ENCODE results near the gene OR1J1.

Gene OR1J1

DNA sequence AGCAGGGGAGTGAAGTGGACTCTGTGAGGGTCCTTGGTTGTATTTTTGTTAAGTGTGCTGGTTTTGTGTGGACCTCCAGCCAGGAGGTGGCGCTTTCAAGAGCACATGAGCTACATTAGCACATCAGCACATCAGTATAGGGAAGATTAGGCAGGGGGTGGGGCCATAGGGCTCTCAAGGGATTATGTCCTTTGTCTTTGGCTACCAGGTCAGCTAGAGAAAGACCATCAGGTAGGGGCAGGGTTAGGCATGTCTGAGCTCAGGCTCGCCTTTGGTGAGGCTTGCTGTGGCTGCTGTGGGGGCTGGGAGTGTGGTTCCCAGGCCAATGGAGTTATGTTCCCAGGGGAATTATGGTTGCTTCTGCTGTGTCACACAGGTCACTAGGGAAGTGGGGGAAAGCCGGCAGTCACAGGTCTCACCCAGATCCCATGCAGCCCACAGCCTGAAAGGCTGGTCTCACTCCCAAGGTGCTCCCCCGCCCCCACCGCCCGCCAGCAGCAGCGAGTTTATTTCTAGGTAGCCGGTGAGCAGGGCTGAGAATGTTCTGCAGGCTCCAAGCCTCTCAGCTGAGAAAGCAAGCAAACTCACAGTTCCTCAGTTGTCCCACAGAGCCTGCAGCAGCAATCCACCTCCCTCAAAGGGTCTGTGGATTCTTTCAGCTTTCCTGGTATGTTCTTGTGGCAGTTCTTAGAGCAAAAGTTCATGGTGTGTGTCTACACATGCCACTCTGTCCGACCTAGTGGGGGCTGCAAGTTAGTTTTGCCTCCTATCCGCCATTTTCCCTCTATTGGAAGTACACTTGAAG lies 13.7 kb downstream of the OR1J1 start:
- peak overlapping the region; percentile 59; the same call in 1 of the 2 replicates for H3K9ac ChIP-seq

DNA sequence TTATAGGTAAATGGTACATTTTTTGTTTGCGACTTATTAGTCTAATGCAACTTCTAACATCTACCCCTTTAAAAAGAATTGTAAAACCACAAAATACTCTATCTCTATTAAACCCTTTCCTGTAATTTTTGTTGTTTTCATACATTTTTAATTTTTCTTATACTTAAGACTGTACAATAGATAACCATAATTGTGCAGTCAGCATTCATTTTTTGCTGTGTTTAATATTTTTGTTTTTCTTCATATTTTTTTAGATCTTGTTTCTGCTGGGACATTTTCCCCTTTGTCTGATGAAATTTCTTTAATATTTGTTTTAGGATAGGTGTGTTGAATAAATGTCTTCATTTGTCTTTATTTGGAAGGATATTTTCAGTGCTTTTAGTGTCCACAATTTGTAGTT lies 19.9 kb downstream of the OR1J1 start:
- no peak overlapping the region for H3K9ac ChIP-seq

More for the DNA sequence above, 13.7 kb downstream of the OR1J1 start:
- Histone ChIP-seq H3K4me1 (ENCODE audit: low read depth, poor library complexity, severe bottlenecking) (peaks cover 11% of the 10 kb centered on the region), H2AFZ (ENCODE audit: low read depth) (peak overlapping the region; percentile 92), H3K36me3 (ENCODE audit: insufficient read depth) (no peaks in the 10 kb centered on the region), H3K27ac (peak overlapping the region; percentile 70), H4K20me1 (ENCODE audit: insufficient read depth) (no peaks in the 10 kb centered on the region), H3K27me3 (ENCODE audit: insufficient read depth, low read depth) (no peaks in the 10 kb centered on the region), H3K79me2 (ENCODE audit: insufficient read depth, low read depth) (no peaks in the 10 kb centered on the region), H3K4me3 (IDR thresholded peaks at IDR 0.05; ENCODE audit: insufficient read depth, low read depth, low read length) (no peak overlapping the region), H3K4me2 (peak overlapping the region; percentile 89)
- TF ChIP-seq, protein P1, sequence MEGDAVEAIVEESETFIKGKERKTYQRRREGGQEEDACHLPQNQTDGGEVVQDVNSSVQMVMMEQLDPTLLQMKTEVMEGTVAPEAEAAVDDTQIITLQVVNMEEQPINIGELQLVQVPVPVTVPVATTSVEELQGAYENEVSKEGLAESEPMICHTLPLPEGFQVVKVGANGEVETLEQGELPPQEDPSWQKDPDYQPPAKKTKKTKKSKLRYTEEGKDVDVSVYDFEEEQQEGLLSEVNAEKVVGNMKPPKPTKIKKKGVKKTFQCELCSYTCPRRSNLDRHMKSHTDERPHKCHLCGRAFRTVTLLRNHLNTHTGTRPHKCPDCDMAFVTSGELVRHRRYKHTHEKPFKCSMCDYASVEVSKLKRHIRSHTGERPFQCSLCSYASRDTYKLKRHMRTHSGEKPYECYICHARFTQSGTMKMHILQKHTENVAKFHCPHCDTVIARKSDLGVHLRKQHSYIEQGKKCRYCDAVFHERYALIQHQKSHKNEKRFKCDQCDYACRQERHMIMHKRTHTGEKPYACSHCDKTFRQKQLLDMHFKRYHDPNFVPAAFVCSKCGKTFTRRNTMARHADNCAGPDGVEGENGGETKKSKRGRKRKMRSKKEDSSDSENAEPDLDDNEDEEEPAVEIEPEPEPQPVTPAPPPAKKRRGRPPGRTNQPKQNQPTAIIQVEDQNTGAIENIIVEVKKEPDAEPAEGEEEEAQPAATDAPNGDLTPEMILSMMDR (conservative IDR thresholded peaks at IDR 0.05; ENCODE audit: low read depth, low read length), result peak; percentile 64

DNA sequence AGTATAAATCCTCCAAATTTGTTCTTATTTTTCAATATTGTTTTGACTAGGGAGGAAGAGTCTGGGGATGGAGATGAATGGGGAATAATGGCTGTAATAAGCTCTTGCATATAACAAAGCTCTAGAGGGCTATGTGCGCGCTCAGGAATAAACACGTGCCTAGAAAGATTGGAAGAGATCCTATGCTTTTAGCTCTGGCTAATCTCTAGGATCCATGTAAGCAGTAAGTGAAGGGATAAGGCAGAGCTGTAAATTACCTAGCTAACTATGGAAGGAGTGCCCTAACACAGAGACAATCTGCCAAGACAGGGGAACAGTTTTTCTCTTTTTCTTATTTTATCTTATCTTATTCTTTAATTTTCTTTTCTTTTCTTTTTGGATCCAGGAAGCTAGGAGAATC lies 21.6 kb downstream of the OR1J1 start:
- Histone ChIP-seq H3K9ac (no peak overlapping the region), H3K4me1 (ENCODE audit: low read depth, poor library complexity, severe bottlenecking) (no peaks in the 10 kb centered on the region), H3K27me3 (ENCODE audit: insufficient read depth, low read depth) (no peaks in the 10 kb centered on the region), H3K27ac (no peak overlapping the region), H3K79me2 (ENCODE audit: insufficient read depth, low read depth) (no peaks in the 10 kb centered on the region), H3K4me2 (no peak overlapping the region), H3K36me3 (ENCODE audit: insufficient read depth) (no peaks in the 10 kb centered on the region), H4K20me1 (ENCODE audit: insufficient read depth) (no peaks in the 10 kb centered on the region), H2AFZ (ENCODE audit: low read depth) (no peak overlapping the region), H3K4me3 (IDR thresholded peaks at IDR 0.05; ENCODE audit: insufficient read depth, low read depth, low read length) (no peak overlapping the region)
- TF ChIP-seq, protein P1 (conservative IDR thresholded peaks at IDR 0.05; ENCODE audit: low read depth, low read length), result no peak

More for the DNA sequence above, 19.9 kb downstream of the OR1J1 start:
- Histone ChIP-seq H3K4me2 (no peak overlapping the region), H2AFZ (ENCODE audit: low read depth) (no peak overlapping the region), H3K4me1 (ENCODE audit: low read depth, poor library complexity, severe bottlenecking) (no peaks in the 10 kb centered on the region), H3K4me3 (IDR thresholded peaks at IDR 0.05; ENCODE audit: insufficient read depth, low read depth, low read length) (no peak overlapping the region), H4K20me1 (ENCODE audit: insufficient read depth) (no peaks in the 10 kb centered on the region), H3K27me3 (ENCODE audit: insufficient read depth, low read depth) (no peaks in the 10 kb centered on the region), H3K36me3 (ENCODE audit: insufficient read depth) (no peaks in the 10 kb centered on the region), H3K27ac (no peak overlapping the region), H3K79me2 (ENCODE audit: insufficient read depth, low read depth) (no peaks in the 10 kb centered on the region)
- TF ChIP-seq, protein P1 (conservative IDR thresholded peaks at IDR 0.05; ENCODE audit: low read depth, low read length), result no peak

DNA sequence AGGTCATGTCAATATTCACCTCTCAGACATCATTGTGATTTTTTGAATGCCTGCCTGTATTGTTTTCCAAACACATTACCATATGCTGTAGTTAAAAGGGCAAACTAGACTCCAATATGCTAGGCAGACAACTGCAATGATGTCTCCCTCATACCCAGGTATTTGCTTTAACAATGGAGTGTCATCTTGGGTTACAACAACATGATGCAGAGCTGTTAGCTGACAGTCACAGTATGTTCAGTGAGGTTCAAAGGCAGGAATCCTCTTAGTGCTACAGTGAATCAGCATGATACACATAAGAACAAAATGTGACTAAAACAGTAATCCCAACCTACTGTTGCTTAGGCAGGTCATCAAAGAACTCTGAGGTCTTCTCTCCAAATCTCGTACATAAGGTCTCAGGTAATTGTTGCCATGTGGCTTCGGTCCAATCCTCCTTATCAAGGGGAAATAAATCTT lies 24.0 kb downstream of the OR1J1 start:
- Histone ChIP-seq H3K79me2 (ENCODE audit: insufficient read depth, low read depth) (no peaks in the 10 kb centered on the region), H3K27me3 (ENCODE audit: insufficient read depth, low read depth) (no peaks in the 10 kb centered on the region), H2AFZ (ENCODE audit: low read depth) (no peak overlapping the region), H4K20me1 (ENCODE audit: insufficient read depth) (no peaks in the 10 kb centered on the region), H3K4me2 (no peak overlapping the region), H3K36me3 (ENCODE audit: insufficient read depth) (no peaks in the 10 kb centered on the region), H3K4me1 (ENCODE audit: low read depth, poor library complexity, severe bottlenecking) (no peaks in the 10 kb centered on the region), H3K4me3 (IDR thresholded peaks at IDR 0.05; ENCODE audit: insufficient read depth, low read depth, low read length) (no peak overlapping the region), H3K27ac (no peak overlapping the region), H3K9ac (no peak overlapping the region)
- TF ChIP-seq, protein P1 (conservative IDR thresholded peaks at IDR 0.05; ENCODE audit: low read depth, low read length), result no peak

Data from KMS-11 (cell line).